Activated CD8-positive, alpha-beta memory T cell treated with anti-CD3 and anti-CD28 coated beads, Interleukin-2, amount 50 U/mL, for 1 hour (primary cell): ENCODE results near the gene ICAM1.
"Not testable (repeated sequence)": the region's sequence is repeated elsewhere in the genome, so short reads cannot be mapped to it uniquely, and the experiment has no call there.

ENCODE experiments used
- DNase-seq: peaks from one replicate; pipeline ENCODE4 v3.0.0-alpha.2; 2020; ENCODE audit errors: extremely low read depth

ICAM1 gene

DNA sequence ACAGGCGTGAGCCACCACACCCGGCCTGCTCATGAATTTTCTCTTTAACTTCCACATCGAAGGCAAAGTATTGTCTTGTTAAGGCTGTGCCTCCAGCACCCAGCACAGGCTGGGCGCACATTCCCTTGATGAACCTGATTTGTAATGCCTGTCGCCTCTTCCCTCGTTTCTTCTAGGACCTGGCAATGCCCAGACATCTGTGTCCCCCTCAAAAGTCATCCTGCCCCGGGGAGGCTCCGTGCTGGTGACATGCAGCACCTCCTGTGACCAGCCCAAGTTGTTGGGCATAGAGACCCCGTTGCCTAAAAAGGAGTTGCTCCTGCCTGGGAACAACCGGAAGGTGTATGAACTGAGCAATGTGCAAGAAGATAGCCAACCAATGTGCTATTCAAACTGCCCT, 3.7 kb downstream of the ICAM1 start:
- DNase-seq: no peak

DNA sequence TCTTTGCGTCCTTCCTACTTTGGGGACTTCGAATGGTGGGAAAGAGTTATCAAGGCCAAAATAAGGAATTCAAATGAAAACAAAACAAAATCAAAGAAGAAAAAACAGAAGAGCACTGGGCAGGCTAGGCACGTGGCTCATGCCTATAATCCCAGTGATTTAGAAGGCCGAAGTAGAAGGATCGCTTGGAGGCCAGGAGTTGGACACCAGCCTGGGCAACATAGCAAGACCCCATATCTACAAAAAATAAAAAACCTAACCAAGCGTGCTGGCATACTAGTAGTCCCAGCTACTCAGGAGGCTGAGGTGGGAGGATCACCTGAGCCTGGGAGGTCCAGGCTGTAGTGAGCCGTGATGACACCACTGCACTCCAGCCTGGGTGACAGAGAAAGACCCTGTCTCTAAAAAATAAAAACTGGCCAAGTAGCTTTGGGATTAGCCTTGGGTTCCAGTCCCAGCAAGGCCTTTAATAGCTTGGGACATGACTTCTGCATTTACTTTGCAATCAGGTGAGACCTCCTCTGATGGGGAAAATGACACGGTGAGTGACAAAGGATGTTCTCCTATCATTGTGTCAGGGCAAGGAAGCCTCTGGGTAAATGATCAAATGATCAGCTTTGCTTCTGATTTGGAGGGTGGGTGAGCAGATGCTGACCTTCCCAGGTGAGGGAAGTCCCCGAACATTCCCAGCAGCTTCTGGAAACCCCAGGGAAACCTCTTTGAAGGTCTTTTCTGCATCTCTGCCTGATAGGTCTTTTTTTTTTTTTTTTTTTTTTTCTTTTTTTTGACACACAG, 7.1 kb downstream of the ICAM1 start:
- no peak for DNase-seq

DNA sequence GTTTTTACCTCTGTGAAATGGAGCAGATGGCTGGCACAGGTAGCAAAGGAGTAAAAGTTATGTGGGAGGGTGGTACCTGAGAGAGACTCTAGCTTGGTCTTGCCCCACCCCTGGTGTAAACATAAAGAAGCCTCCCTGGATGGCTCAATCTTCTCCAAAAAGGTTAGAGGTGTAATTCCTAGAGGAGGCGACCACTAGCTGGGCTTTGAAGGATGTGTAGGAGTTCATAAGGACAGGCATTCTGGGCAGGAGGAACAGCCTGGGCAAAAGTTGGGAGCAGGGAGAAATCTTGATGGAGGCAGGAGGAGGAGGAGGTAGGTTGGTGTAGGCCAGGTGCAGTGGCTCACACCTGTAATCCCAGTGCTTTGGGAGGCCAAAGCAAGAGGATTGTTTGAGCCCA, 8.0 kb downstream of the ICAM1 start:
- no peak for DNase-seq

DNA sequence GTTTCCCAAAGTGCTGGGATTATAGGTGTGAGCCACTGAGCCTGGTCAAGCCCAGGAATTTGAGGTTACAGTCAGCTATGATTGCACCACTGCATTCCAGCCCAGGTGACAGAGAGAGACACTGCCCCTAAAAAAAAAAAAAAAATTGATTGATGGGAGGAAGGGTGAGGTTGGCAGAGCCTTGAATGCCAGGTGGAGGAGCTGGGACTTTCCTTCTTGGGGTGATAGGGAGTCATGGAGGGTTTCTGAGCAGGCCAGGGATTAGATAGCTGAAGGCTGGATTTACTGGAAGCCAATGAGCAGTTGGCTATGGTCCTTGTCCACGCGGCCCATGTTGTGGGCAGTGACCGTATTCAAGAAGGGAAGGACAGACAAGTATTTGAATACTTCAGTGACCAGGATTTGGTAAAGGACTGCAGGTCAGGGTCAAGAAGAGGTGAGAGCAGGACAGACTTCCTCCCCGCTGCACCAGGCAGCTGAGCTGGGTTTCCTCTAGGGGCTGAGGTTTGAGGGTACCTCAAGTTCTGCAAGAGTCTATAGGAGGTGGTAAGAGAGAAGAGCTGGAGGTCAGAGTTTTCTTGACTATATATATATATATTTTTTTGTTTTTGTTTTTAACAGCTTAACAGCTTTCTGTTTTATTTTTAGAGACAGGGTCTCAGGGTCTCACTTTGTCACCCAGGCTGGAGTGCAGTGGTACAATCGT, 9.0 kb downstream of the ICAM1 start:
- DNase-seq: no peak

DNA sequence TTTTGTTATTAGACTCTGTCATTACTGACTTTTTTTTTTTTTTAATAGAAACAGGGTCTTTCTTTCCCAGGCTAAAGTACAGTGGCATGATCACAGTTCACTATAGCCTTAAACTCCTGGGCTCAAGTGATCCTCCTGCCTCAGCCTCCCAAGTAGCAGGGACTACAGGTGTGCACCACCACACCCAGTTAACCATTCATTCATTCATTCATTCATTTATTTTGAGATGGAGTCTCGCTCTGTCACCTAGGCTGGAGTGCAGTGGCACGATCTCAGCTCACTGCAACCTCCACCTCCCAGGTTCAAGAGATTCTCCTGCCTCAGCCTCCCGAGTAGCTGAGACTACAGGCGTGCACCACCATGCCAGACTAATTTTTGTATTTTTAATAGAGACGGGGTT, 11.1 kb downstream of the ICAM1 start:
- not testable (repeated sequence) for DNase-seq

DNA sequence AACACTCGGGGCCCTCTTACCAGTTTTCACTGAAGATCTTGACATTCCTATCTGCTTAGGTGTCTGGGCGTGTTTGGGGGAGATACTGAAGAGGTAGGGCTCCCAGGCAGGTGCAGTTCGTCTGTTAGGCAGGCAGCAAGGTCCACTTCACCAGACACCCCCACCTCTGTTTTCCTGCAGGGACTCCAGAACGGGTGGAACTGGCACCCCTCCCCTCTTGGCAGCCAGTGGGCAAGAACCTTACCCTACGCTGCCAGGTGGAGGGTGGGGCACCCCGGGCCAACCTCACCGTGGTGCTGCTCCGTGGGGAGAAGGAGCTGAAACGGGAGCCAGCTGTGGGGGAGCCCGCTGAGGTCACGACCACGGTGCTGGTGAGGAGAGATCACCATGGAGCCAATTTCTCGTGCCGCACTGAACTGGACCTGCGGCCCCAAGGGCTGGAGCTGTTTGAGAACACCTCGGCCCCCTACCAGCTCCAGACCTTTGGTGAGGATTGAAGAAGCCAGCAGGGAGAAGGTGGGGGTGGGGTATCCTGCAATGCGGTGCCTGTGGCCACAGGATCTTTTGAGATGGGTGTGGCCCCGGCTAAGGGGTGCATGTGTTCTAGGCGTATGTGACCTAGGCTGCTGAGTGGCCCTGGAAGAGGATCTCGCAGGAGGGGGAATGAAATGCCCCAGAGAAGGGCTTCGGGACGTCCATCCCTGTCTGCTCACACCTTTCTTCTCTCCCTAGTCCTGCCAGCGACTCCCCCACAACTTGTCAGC, 12.6 kb downstream of the ICAM1 start:
- no peak for DNase-seq

DNA sequence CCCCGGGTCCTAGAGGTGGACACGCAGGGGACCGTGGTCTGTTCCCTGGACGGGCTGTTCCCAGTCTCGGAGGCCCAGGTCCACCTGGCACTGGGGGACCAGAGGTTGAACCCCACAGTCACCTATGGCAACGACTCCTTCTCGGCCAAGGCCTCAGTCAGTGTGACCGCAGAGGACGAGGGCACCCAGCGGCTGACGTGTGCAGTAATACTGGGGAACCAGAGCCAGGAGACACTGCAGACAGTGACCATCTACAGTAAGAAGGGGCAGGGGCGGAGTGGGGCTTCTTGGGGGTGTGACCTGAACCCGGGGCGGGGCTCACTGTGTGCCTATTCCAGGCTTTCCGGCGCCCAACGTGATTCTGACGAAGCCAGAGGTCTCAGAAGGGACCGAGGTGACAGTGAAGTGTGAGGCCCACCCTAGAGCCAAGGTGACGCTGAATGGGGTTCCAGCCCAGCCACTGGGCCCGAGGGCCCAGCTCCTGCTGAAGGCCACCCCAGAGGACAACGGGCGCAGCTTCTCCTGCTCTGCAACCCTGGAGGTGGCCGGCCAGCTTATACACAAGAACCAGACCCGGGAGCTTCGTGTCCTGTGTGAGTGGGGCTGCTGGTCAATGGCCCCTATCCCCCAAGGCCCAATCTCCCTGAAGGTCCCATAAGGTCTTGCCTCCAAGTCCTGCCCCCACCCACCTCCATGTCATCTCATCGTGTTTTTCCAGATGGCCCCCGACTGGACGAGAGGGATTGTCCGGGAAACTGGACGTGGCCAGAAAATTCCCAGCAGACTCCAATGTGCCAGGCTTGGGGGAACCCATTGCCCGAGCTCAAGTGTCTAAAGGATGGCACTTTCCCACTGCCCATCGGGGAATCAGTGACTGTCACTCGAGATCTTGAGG, 13.4 kb downstream of the ICAM1 start:
- no peak for DNase-seq

DNA sequence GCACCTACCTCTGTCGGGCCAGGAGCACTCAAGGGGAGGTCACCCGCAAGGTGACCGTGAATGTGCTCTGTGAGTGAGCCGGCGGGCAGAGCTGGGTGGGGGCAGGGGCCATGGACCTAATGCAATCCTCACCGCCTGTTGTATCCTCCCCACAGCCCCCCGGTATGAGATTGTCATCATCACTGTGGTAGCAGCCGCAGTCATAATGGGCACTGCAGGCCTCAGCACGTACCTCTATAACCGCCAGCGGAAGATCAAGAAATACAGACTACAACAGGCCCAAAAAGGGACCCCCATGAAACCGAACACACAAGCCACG, 14.0 kb downstream of the ICAM1 start:
- no peak for DNase-seq

DNA sequence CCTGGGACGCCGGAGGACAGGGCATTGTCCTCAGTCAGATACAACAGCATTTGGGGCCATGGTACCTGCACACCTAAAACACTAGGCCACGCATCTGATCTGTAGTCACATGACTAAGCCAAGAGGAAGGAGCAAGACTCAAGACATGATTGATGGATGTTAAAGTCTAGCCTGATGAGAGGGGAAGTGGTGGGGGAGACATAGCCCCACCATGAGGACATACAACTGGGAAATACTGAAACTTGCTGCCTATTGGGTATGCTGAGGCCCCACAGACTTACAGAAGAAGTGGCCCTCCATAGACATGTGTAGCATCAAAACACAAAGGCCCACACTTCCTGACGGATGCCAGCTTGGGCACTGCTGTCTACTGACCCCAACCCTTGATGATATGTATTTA, 14.5 kb downstream of the ICAM1 start:
- no peak for DNase-seq

DNA sequence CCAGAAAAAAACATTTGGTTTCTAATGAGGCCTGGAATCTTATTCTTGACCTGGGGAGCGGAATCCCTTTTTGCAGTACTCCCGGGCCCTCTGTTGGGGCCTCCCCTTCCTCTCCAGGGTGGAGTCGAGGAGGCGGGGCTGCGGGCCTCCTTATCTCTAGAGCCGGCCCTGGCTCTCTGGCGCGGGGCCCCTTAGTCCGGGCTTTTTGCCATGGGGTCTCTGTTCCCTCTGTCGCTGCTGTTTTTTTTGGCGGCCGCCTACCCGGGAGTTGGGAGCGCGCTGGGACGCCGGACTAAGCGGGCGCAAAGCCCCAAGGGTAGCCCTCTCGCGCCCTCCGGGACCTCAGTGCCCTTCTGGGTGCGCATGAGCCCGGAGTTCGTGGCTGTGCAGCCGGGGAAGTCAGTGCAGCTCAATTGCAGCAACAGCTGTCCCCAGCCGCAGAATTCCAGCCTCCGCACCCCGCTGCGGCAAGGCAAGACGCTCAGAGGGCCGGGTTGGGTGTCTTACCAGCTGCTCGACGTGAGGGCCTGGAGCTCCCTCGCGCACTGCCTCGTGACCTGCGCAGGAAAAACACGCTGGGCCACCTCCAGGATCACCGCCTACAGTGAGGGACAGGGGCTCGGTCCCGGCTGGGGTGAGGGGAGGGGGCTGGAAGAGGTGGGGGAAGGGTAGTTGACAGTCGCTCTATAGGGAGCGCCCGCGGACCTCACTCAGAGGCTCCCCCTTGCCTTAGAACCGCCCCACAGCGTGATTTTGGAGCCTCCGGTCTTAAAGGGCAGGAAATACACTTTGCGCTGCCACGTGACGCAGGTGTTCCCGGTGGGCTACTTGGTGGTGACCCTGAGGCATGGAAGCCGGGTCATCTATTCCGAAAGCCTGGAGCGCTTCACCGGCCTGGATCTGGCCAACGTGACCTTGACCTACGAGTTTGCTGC, 16.1 kb downstream of the ICAM1 start, which contains the start of gene ICAM4:
Gene ICAM4, plus strand, starts transcription at position 153 of the 935 bp plus-strand sequence. Its CDS starts 58 bp downstream, at position 211.
- no peak for DNase-seq

DNA sequence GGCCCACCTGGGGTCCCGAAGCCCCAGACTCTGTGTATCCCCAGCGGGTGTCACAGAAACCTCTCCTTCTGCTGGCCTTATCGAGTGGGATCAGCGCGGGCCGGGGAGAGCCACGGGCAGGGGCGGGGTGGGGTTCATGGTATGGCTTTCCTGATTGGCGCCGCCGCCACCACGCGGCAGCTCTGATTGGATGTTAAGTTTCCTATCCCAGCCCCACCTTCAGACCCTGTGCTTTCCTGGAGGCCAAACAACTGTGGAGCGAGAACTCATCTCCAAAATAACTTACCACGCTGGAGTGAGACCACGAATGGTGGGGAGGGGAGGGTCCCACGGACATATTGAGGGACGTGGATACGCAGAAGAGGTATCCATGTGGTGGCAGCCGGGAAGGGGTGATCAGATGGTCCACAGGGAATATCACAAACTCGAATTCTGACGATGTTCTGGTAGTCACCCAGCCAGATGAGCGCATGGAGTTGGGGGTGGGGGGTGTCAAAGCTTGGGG, 17.8 kb downstream of the ICAM1 start:
- no peak for DNase-seq

DNA sequence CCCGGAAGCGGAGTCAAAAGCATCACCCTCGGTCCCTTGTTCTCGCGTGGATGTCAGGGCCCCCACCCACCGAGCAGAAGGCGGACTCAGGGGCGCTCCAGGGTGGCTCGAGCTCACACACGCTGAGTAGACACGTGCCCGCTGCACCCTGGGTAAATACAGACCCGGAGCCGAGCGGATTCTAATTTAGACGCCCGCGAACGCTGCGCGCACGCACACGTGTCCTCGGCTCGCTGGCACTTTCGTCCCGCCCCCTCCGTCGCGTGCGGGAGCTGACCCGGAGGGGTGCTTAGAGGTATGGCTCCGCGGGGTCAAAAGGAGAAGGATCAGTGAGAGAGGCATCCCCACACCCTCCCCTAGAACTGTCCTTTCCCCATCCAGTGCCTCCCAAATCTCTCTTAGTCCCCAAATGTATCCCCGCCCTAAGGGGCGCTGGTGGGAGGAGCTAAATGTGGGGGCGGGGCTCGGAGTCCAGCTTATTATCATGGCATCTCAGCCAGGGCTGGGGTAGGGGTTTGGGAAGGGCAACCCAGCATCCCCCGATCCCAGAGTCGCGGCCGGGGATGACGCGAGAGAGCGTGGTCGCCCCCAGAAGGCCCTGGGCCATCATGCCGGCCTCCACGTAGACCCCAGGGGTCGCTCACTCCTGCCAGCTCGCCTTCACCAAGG, 18.4 kb downstream of the ICAM1 start:
- no peak for DNase-seq

DNA sequence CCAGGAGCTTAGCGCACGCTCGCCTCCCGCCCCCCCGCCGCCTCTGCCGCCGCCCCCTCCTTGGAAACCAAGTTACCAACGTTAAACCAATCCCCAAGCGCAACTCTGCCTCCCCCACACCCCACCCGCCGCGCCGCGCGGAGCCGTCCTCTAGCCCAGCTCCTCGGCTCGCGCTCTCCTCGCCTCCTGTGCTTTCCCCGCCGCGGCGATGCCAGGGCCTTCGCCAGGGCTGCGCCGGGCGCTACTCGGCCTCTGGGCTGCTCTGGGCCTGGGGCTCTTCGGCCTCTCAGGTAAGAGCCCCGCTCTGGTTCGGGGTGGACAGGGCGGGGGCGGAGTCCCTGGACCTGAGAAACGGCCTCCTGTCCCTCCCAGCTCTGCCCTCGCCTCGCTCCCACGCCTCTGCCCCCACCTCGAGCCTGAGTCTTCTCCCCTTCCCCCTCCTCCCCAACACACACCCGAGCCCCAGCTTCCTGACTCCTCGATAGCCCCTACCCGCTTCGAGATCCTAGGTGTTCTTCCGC, 19.0 kb downstream of the ICAM1 start, which contains the start of gene ICAM5:
Gene ICAM5, plus strand, starts transcription at position 117 of the 521 bp plus-strand sequence. Its CDS starts 92 bp downstream, at position 209.
- DNase-seq: no peak

DNA sequence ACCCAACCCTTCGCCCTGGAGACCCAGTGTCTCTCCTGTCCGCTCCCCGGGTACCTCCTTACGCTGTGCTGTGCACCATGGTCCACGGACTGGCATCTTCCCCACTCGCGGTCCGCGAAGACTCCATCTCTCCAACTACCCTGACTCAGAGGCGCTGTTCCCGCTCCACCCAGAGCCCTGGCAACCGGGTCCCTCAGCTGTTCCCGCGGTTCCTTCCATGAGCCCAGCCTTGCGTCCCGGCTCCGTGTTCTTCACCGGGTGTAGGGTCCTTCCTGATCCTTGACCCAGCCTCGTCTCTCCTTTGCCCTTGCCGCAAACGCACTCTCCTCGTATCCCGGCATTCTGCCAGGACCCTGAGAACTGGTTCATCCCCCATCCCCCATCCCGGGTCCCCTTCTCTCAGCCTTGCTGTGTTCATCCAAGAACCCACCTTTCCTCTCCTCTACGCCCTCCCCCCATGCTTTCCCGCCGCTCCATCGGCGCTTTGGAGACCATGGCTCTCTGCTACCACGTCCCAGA, 19.5 kb downstream of the ICAM1 start:
- DNase-seq: no peak

DNA sequence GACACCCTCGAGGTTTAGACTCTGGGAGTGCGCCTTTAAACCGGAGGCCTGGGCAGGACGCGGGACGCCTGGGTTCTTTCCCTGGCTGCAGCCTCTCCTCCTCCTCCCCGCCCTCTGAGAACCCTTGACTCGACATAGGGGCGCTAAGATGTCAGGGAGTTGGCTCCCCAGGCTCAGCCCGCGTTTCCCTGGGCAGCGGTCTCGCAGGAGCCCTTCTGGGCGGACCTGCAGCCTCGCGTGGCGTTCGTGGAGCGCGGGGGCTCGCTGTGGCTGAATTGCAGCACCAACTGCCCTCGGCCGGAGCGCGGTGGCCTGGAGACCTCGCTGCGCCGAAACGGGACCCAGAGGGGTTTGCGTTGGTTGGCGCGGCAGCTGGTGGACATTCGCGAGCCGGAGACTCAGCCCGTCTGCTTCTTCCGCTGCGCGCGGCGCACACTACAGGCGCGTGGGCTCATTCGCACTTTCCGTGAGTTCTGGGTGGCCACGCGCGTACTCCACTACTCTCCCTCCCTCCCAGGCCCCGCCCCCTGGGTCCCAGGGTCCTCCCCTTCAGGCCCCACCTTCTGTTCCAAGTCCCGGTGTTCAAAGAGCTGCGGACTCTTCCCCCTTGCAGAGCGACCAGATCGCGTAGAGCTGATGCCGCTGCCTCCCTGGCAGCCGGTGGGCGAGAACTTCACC, 20.1 kb downstream of the ICAM1 start:
- no peak for DNase-seq

DNA sequence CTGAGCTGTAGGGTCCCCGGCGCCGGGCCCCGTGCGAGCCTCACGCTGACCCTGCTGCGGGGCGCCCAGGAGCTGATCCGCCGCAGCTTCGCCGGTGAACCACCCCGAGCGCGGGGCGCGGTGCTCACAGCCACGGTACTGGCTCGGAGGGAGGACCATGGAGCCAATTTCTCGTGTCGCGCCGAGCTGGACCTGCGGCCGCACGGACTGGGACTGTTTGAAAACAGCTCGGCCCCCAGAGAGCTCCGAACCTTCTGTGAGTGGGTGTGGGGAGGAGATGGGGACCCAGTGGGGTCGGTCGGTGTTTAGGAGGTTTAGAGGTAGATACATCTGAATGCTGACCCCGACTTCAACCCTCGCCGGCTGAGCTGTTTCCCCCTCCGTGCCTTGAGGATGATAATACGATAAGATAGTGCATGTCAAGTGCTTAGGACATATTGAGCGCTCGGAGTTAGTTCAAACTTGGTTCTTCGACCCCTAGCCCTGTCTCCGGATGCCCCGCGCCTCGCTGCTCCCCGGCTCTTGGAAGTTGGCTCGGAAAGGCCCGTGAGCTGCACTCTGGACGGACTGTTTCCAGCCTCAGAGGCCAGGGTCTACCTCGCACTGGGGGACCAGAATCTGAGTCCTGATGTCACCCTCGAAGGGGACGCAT, 20.8 kb downstream of the ICAM1 start:
- DNase-seq: no peak

DNA sequence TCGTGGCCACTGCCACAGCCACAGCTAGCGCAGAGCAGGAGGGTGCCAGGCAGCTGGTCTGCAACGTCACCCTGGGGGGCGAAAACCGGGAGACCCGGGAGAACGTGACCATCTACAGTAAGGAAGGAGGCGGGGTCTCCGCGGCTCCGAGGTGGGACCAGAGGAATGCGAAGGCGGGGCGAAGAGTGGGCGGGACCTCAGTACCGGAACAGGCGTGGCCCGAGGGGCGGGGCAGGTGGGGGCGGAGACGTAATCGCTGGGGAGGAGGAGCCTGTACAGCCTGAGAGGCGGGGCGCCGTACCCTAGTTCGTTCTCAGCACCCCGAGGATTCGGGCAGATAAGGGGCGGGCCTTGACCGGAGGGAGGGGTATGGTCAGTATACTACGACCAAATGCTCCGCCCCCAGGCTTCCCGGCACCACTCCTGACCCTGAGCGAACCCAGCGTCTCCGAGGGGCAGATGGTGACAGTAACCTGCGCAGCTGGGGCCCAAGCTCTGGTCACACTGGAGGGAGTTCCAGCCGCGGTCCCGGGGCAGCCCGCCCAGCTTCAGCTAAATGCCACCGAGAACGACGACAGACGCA, 21.4 kb downstream of the ICAM1 start:
- DNase-seq: no peak
